AG04450 (cell line): Measurements from ENCODE around the gene EXTL2. TPM values are rescaled to one million over a fixed set of nuclear protein-coding genes. Genes with fewer than 3 reads are reported as not detected.
"Not testable (repeated sequence)": the region's sequence is repeated elsewhere in the genome, so short reads cannot be mapped to it uniquely, and the experiment has no call there.

ENCODE experiments used
- CTCF ChIA-PET: fragments of 300-600, 350-600 bp; formaldehyde crosslinking; extraction: SDS; loops from one replicate; lab custom pipeline; 2022; ENCODE audit warnings: antibody characterized with exemption, inconsistent platforms; lab: Charles Lee
- POLR2A ChIA-PET: fragments of 350-600 bp; formaldehyde crosslinking; extraction: SDS; loops from one replicate; lab custom pipeline; 2021; ENCODE audit warnings: antibody characterized with exemption, inconsistent platforms; lab: Yijun Ruan, JAX
- DNase-seq: peaks from one replicate; pipeline ENCODE4 v3.0.0-alpha.2; 2011; ENCODE audit warnings: low read depth, low spot score
- H3K27ac ChIP-seq: one replicate; pipeline ENCODE4 v1.5.1; 2012; ENCODE audit warnings: low read depth, low read length, control low read depth
- H3K27me3 ChIP-seq: one replicate; pipeline ENCODE4 v1.6.0; 2012; ENCODE audit warnings: low read length; ENCODE audit not compliant: control insufficient read depth, insufficient read depth
- H3K4me3 ChIP-seq: 2 replicates; pipeline ENCODE4 v1.5.1; 2011; ENCODE audit warnings: mild to moderate bottlenecking, low read depth, low read length, control low read depth
- H3K9me3 ChIP-seq: 2 replicates; pipeline ENCODE4 v1.5.1; 2012; ENCODE audit warnings: low read length; ENCODE audit not compliant: control insufficient read depth, insufficient read depth
- CTCF ChIP-seq: IDR thresholded peaks from 2 replicates; pipeline ENCODE4 v1.5.1; 2011; ENCODE audit warnings: low read depth, low read length, control low read depth, inconsistent platforms
- polyA plus RNA-seq: library from polyadenylated mRNA; depleted of rRNA; stranded (reverse); fragments of >200 nt; gene quantifications from 2 replicates; pipeline ENCODE4 v1.2.3, GENCODE V29; 2011; rRNA removed

Gene EXTL2
- polyA plus RNA-seq, 1 experiment: 78.7 TPM

DNA sequence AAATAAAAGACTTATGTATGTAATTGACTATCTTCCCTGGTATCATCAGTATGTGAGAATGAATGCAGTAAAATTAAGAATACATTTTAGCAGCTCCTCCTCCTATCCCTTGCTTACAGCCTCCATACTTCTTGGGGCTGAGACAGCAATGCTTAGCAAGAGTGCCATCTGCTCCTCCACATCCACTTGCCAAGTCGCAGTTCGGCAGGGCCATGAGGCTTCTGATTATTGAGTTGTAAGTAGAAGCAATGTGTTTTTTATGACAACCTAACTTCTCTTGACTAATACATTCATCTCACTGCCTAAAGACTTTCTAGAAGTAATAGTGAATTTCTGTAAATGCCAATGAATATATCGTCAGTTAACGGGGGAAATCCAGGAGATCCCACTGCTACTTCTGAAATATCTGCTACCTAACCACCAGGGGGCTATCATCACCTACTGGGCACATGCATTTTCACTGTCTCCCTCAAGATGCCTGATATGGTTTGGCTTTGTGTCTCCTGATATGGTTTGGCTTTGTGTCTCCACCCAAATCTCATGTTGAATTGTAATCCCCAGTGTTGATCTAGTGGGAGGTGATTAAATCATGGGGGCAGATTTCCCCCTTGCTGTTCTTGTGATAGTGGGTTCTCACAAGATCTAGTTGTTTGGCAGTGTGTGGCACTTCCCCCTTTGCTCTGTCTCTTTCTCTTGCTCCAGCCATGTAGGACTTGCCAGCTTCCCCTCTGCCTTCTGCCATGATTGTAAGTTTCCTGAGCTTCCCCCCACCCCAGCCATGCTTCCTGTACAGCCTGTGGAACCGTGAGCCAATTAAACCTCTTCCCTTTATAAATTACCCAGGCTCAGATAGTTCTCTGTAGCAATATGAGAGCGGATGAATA is 59.6 kb downstream of the EXTL2 start:
- H3K4me3 ChIP-seq: no peak overlapping the region
- no peaks in the 10 kb centered on the region for H3K27me3 ChIP-seq
- no peak overlapping the region for H3K27ac ChIP-seq
- TF ChIP-seq CTCF: peak; percentile 47
- no peak for DNase-seq
- CTCF ChIA-PET: interaction anchor here (0.6 to 1.0 kb wide), 3 partner anchors 176 to 371 kb away, joined by 3 to 4 read pairs (median 3); no protein-coding TSS in a partner anchor
- no peaks in the 10 kb centered on the region for H3K9me3 ChIP-seq
- POLR2A ChIA-PET: no interaction called here

DNA sequence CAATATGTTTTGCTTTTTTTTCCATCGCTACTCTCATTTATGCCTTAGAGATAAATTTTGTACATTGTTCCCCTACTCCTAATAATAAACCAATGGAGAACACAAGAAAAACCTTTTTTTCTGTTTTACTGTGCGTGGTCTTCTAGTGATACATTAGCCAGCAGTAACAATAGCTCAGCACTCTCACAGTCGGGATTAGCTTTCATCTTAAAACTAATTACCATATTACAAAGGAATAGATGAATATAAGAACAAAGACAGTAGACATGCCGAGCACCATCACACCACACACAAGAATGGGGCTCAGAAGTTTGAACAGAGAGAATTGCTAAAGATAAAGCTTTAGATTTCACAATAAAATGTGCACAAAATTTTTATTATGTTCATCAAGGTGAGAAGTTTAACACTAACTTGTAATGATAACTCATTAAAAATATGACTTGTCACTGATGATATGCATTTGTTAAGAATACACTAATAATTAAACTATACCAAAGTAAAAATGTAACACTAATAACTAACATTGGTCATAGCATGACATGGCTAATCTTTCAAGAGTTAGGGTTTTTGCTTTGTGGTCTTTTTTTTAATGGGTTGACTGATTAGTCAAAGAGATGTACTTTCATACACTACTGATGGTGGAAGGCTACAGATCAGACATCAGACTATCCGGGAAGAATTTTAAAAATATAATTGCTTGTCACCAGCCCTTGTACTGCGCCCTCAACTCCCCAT is 61.8 kb downstream of the EXTL2 start:
- no peak for TF ChIP-seq CTCF
- H3K9me3 ChIP-seq: no peaks in the 10 kb centered on the region
- no peak for DNase-seq
- H3K4me3 ChIP-seq: no peak overlapping the region
- ChIA-PET POLR2A (no interaction called here), CTCF (no interaction called here)
- H3K27me3 ChIP-seq: no peaks in the 10 kb centered on the region
- no peak overlapping the region for H3K27ac ChIP-seq

GRCh38 chr1:100825666-100826065 is 69.0 kb downstream of the EXTL2 start:
- H3K9me3 ChIP-seq, CTCF ChIA-PET, H3K27ac ChIP-seq, H3K4me3 ChIP-seq, H3K27me3 ChIP-seq, POLR2A ChIA-PET, DNase-seq: not testable (repeated sequence)

Other genes starting within 250 kb of the EXTL2 start
- gene VCAM1, start 175.1 kb downstream of the EXTL2 start, polyA plus RNA-seq: 40.3 and 41.0 TPM in 2 replicates
- gene SLC30A7, start 1.2 kb upstream of the EXTL2 start, polyA plus RNA-seq: 15.1 and 15.3 TPM in 2 replicates
- 68.6 and 87.4 TPM in 2 replicates for gene DPH5, start 130.9 kb upstream of the EXTL2 start, polyA plus RNA-seq